HUES48 (cell line): ENCODE measurements around the gene L3MBTL4.

ENCODE experiments used
- H3K27ac ChIP-seq: one replicate; pipeline ENCODE4 v1.7.0; 2013; ENCODE audit warnings: low read depth, low read length, inconsistent platforms
- H3K27me3 ChIP-seq: 2 replicates; pipeline ENCODE4 v1.6.1; 2013; ENCODE audit warnings: mild to moderate bottlenecking, low read length; ENCODE audit not compliant: control insufficient read depth, insufficient read depth
- H3K36me3 ChIP-seq: 2 replicates; pipeline ENCODE4 v1.6.1; 2013; ENCODE audit warnings: low read length; ENCODE audit not compliant: control insufficient read depth, insufficient read depth
- H3K4me1 ChIP-seq: 2 replicates; pipeline ENCODE4 v1.6.1; 2013; ENCODE audit warnings: mild to moderate bottlenecking, low read length; ENCODE audit not compliant: control insufficient read depth, insufficient read depth
- H3K4me3 ChIP-seq: 2 replicates; pipeline ENCODE4 v1.5.1; 2013; ENCODE audit warnings: mild to moderate bottlenecking, low read depth, low read length
- H3K9ac ChIP-seq: 2 replicates; pipeline ENCODE4 v1.6.1; 2013; ENCODE audit warnings: mild to moderate bottlenecking, low read depth, low read length, moderate library complexity
- H3K9me3 ChIP-seq: 2 replicates; pipeline ENCODE4 v1.6.1; 2013; ENCODE audit warnings: low read length; ENCODE audit not compliant: control insufficient read depth, insufficient read depth

The L3MBTL4 gene

GRCh38 chr18:6219116-6219717 lies 195.5 kb downstream of the L3MBTL4 start:
- no peaks in the 10 kb centered on the region for H3K36me3 ChIP-seq
- 0 out of 2 replicates have a peak, but pooled peaks cover 3% of the 10 kb centered on the region for H3K4me1 ChIP-seq
- H3K27me3 ChIP-seq = no peaks in the 10 kb centered on the region
- no peak overlapping the region for H3K9ac ChIP-seq
- H3K4me3 ChIP-seq = no peak overlapping the region
- H3K9me3 ChIP-seq = no peaks in the 10 kb centered on the region
- H3K27ac ChIP-seq = no peak overlapping the region

GRCh38 chr18:6215888-6216287 lies 198.8 kb downstream of the L3MBTL4 start:
- Histone ChIP-seq H3K36me3 (no peaks in the 10 kb centered on the region), H3K4me3 (no peak overlapping the region), H3K9ac (no peak overlapping the region), H3K9me3 (no peaks in the 10 kb centered on the region), H3K27me3 (no peaks in the 10 kb centered on the region), H3K4me1 (0 out of 2 replicates have a peak, but pooled peaks cover 3% of the 10 kb centered on the region), H3K27ac (no peak overlapping the region)

- no peak overlapping the region for H3K4me3 ChIP-seq
- no peaks in the 10 kb centered on the region for H3K36me3 ChIP-seq
- no peak overlapping the region for H3K27ac ChIP-seq
- H3K9me3 ChIP-seq = no peaks in the 10 kb centered on the region
- H3K9ac ChIP-seq = no peak overlapping the region
- no peaks in the 10 kb centered on the region for H3K4me1 ChIP-seq
- H3K27me3 ChIP-seq = no peaks in the 10 kb centered on the region
Observed at GRCh38 chr18:6211174-6211504, 203.6 kb downstream of the L3MBTL4 start.

- Histone ChIP-seq H3K4me1 (no peaks in the 10 kb centered on the region), H3K4me3 (no peak overlapping the region), H3K9me3 (no peaks in the 10 kb centered on the region), H3K27me3 (no peaks in the 10 kb centered on the region), H3K27ac (no peak overlapping the region), H3K36me3 (no peaks in the 10 kb centered on the region), H3K9ac (no peak overlapping the region)
Observed at GRCh38 chr18:6210349-6211173, 204.2 kb downstream of the L3MBTL4 start.

GRCh38 chr18:6207941-6208340 lies 206.8 kb downstream of the L3MBTL4 start:
- no peaks in the 10 kb centered on the region for H3K27me3 ChIP-seq
- no peaks in the 10 kb centered on the region for H3K36me3 ChIP-seq
- no peak overlapping the region for H3K4me3 ChIP-seq
- no peaks in the 10 kb centered on the region for H3K4me1 ChIP-seq
- no peak overlapping the region for H3K27ac ChIP-seq
- H3K9ac ChIP-seq = no peak overlapping the region
- H3K9me3 ChIP-seq = no peaks in the 10 kb centered on the region

GRCh38 chr18:6207116-6207515 lies 207.6 kb downstream of the L3MBTL4 start:
- Histone ChIP-seq H3K36me3 (no peaks in the 10 kb centered on the region), H3K27me3 (no peaks in the 10 kb centered on the region), H3K27ac (no peak overlapping the region), H3K4me3 (no peak overlapping the region), H3K4me1 (no peaks in the 10 kb centered on the region), H3K9me3 (no peaks in the 10 kb centered on the region), H3K9ac (no peak overlapping the region)

GRCh38 chr18:6205706-6206105 lies 209.0 kb downstream of the L3MBTL4 start:
- H3K36me3 ChIP-seq = no peaks in the 10 kb centered on the region
- no peak overlapping the region for H3K9ac ChIP-seq
- H3K27ac ChIP-seq = no peak overlapping the region
- no peaks in the 10 kb centered on the region for H3K27me3 ChIP-seq
- H3K4me1 ChIP-seq = no peaks in the 10 kb centered on the region
- no peak overlapping the region for H3K4me3 ChIP-seq
- H3K9me3 ChIP-seq = no peaks in the 10 kb centered on the region

GRCh38 chr18:6204476-6204875 lies 210.2 kb downstream of the L3MBTL4 start:
- no peaks in the 10 kb centered on the region for H3K27me3 ChIP-seq
- no peak overlapping the region for H3K27ac ChIP-seq
- H3K36me3 ChIP-seq = no peaks in the 10 kb centered on the region
- no peak overlapping the region for H3K9ac ChIP-seq
- H3K4me1 ChIP-seq = no peaks in the 10 kb centered on the region
- no peak overlapping the region for H3K4me3 ChIP-seq
- H3K9me3 ChIP-seq = no peaks in the 10 kb centered on the region

- Histone ChIP-seq H3K4me3 (no peak overlapping the region), H3K27ac (no peak overlapping the region), H3K9ac (no peak overlapping the region), H3K9me3 (no peaks in the 10 kb centered on the region), H3K36me3 (no peaks in the 10 kb centered on the region), H3K4me1 (no peaks in the 10 kb centered on the region), H3K27me3 (no peaks in the 10 kb centered on the region)
Observed at GRCh38 chr18:6203791-6204190, 210.9 kb downstream of the L3MBTL4 start.

- Histone ChIP-seq H3K4me3 (no peak overlapping the region), H3K9ac (no peak overlapping the region), H3K4me1 (no peaks in the 10 kb centered on the region), H3K9me3 (no peaks in the 10 kb centered on the region), H3K27me3 (no peaks in the 10 kb centered on the region), H3K27ac (no peak overlapping the region), H3K36me3 (no peaks in the 10 kb centered on the region)
Observed at GRCh38 chr18:6202861-6203260, 211.8 kb downstream of the L3MBTL4 start.

GRCh38 chr18:6200204-6200774 lies 214.4 kb downstream of the L3MBTL4 start:
- no peaks in the 10 kb centered on the region for H3K27me3 ChIP-seq
- H3K4me3 ChIP-seq = no peak overlapping the region
- no peak overlapping the region for H3K27ac ChIP-seq
- no peak overlapping the region for H3K9ac ChIP-seq
- H3K4me1 ChIP-seq = no peaks in the 10 kb centered on the region
- H3K36me3 ChIP-seq = no peaks in the 10 kb centered on the region
- H3K9me3 ChIP-seq = no peaks in the 10 kb centered on the region
